ENCODE measurements around the gene CD99. TPM values are rescaled to one million over a fixed set of nuclear protein-coding genes. Genes with fewer than 3 reads are reported as not detected.

Gene CD99
- total and polyA plus RNA-seq, 2 of the 13 experiments (the other 11 are each of a cell fraction or from before 2014, with no cell fraction given): 78.8 to 111 TPM

DNA sequence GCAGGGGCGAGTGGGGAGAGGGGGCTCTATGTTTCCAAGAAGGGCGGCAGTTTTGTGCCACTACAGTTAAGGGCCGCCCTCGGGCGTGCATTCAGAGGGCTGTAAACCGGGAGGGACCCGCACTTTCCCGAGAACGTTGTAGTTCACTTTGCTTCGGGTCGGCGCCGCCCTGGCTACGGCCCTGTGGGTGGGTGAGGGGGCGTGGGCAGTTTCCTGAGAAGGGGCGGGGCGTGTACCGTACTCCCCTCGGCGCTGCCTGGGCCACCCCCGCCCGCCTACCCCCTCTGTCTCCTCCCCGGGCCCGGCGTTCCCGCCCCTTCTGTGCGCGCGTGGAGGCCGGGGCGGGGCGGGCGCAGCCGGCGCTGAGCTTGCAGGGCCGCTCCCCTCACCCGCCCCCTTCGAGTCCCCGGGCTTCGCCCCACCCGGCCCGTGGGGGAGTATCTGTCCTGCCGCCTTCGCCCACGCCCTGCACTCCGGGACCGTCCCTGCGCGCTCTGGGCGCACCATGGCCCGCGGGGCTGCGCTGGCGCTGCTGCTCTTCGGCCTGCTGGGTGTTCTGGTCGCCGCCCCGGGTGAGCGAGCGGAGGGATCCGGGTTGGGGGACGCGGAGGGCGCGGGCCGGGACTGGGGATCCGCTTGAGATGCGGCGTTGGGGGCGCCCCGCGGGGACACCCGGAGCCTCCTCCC lies at the start of gene CD99 (continued):
- peak; percentile 52; the same call in 1 of the 2 replicates for TF ChIP-seq ATF7-NPFF (CRISPR knock-in tag; IDR thresholded peaks at IDR 0.05; ENCODE audit: low read depth)
- TF ChIP-seq EZH2 (conservative IDR thresholded peaks at IDR 0.05; ENCODE audit: low read depth, low read length): no peak
- no peak for TF ChIP-seq SOX6 (IDR thresholded peaks at IDR 0.05)
- 0 out of 2 replicates have a peak, but pooled peaks have one; percentile 9 for TF ChIP-seq SOX6 (CRISPR knock-in tag; IDR thresholded peaks at IDR 0.05)
- no peak for TF ChIP-seq MAFK (conservative IDR thresholded peaks at IDR 0.05 in 1 of 2, IDR thresholded peaks at IDR 0.05 in 1 of 2; ENCODE audit: low read length in 2 of 2)
- TF ChIP-seq, protein P1, sequence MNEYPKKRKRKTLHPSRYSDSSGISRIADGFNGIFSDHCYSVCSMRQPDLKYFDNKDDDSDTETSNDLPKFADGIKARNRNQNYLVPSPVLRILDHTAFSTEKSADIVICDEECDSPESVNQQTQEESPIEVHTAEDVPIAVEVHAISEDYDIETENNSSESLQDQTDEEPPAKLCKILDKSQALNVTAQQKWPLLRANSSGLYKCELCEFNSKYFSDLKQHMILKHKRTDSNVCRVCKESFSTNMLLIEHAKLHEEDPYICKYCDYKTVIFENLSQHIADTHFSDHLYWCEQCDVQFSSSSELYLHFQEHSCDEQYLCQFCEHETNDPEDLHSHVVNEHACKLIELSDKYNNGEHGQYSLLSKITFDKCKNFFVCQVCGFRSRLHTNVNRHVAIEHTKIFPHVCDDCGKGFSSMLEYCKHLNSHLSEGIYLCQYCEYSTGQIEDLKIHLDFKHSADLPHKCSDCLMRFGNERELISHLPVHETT (CRISPR knock-in tag; conservative IDR thresholded peaks at IDR 0.05): 0 out of 2 replicates have a peak, but pooled peaks have one; percentile 32
- TF ChIP-seq NR2F2 (IDR thresholded peaks at IDR 0.05; ENCODE audit: borderline replicate concordance, low read depth): no peak
- TF ChIP-seq ZNF558 (CRISPR knock-in tag; IDR thresholded peaks at IDR 0.05; ENCODE audit: borderline replicate concordance): no peak
- no peak for TF ChIP-seq ZNF44 (CRISPR knock-in tag; IDR thresholded peaks at IDR 0.05)
- TF ChIP-seq SRY (CRISPR knock-in tag; IDR thresholded peaks at IDR 0.05): peak; percentile 92
- TF ChIP-seq, protein P2, sequence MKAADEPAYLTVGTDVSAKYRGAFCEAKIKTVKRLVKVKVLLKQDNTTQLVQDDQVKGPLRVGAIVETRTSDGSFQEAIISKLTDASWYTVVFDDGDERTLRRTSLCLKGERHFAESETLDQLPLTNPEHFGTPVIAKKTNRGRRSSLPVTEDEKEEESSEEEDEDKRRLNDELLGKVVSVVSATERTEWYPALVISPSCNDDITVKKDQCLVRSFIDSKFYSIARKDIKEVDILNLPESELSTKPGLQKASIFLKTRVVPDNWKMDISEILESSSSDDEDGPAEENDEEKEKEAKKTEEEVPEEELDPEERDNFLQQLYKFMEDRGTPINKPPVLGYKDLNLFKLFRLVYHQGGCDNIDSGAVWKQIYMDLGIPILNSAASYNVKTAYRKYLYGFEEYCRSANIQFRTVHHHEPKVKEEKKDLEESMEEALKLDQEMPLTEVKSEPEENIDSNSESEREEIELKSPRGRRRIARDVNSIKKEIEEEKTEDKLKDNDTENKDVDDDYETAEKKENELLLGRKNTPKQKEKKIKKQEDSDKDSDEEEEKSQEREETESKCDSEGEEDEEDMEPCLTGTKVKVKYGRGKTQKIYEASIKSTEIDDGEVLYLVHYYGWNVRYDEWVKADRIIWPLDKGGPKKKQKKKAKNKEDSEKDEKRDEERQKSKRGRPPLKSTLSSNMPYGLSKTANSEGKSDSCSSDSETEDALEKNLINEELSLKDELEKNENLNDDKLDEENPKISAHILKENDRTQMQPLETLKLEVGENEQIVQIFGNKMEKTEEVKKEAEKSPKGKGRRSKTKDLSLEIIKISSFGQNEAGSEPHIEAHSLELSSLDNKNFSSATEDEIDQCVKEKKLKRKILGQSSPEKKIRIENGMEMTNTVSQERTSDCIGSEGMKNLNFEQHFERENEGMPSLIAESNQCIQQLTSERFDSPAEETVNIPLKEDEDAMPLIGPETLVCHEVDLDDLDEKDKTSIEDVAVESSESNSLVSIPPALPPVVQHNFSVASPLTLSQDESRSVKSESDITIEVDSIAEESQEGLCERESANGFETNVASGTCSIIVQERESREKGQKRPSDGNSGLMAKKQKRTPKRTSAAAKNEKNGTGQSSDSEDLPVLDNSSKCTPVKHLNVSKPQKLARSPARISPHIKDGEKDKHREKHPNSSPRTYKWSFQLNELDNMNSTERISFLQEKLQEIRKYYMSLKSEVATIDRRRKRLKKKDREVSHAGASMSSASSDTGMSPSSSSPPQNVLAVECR (CRISPR knock-in tag; IDR thresholded peaks at IDR 0.05; ENCODE audit: borderline replicate concordance): peak; percentile 88
- peak; percentile 77; the same call in 1 of the 2 replicates for TF ChIP-seq ZMAT3 (CRISPR knock-in tag; conservative IDR thresholded peaks at IDR 0.05)
- 0 out of 2 replicates have a peak, but pooled peaks have one; percentile 27 for TF ChIP-seq ZNF121 (CRISPR knock-in tag; IDR thresholded peaks at IDR 0.05)
- TF ChIP-seq MAZ (IDR thresholded peaks at IDR 0.05; ENCODE audit: borderline replicate concordance, low read depth, low read length): peak; percentile 44; the same call in 1 of the 2 replicates
- TF ChIP-seq MAZ (CRISPR knock-in tag; IDR thresholded peaks at IDR 0.05; ENCODE audit: low read depth): peak; percentile 83
- TF ChIP-seq, protein P3, sequence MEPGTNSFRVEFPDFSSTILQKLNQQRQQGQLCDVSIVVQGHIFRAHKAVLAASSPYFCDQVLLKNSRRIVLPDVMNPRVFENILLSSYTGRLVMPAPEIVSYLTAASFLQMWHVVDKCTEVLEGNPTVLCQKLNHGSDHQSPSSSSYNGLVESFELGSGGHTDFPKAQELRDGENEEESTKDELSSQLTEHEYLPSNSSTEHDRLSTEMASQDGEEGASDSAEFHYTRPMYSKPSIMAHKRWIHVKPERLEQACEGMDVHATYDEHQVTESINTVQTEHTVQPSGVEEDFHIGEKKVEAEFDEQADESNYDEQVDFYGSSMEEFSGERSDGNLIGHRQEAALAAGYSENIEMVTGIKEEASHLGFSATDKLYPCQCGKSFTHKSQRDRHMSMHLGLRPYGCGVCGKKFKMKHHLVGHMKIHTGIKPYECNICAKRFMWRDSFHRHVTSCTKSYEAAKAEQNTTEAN (CRISPR knock-in tag; conservative IDR thresholded peaks at IDR 0.05): no peak; the same call in 1 of the 2 replicates
- TF ChIP-seq SRSF4 (IDR thresholded peaks at IDR 0.05; ENCODE audit: low read depth, low read length, poor library complexity, severe bottlenecking): no peak
- no peak for TF ChIP-seq HMGA1 (CRISPR knock-in tag; conservative IDR thresholded peaks at IDR 0.05)
- TF ChIP-seq, protein P4, sequence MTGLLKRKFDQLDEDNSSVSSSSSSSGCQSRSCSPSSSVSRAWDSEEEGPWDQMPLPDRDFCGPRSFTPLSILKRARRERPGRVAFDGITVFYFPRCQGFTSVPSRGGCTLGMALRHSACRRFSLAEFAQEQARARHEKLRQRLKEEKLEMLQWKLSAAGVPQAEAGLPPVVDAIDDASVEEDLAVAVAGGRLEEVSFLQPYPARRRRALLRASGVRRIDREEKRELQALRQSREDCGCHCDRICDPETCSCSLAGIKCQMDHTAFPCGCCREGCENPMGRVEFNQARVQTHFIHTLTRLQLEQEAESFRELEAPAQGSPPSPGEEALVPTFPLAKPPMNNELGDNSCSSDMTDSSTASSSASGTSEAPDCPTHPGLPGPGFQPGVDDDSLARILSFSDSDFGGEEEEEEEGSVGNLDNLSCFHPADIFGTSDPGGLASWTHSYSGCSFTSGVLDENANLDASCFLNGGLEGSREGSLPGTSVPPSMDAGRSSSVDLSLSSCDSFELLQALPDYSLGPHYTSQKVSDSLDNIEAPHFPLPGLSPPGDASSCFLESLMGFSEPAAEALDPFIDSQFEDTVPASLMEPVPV (CRISPR knock-in tag; IDR thresholded peaks at IDR 0.05): peak; percentile 51; the same call in 1 of the 2 replicates
- peak; percentile 52; the same call in 1 of the 2 replicates for TF ChIP-seq PHF20 (CRISPR knock-in tag; IDR thresholded peaks at IDR 0.05)
- no peak for TF ChIP-seq ZNF619 (CRISPR knock-in tag; IDR thresholded peaks at IDR 0.05)

All from HepG2 (cell line).